GM23338 (cell line): ENCODE measurements around the gene SLC39A11. TPM values are rescaled to one million over a fixed set of nuclear protein-coding genes. Genes with fewer than 3 reads are reported as not detected.

Source experiments
- ATAC-seq: fragments of 200-7000 bp; cut with Tn5 transposase; 3 replicates; pipeline ENCODE4 v1.9.1; 2020
- DNase-seq: peaks from one replicate; pipeline ENCODE4 v3.0.0-alpha.2; 2015; ENCODE audit warnings: low spot score
- H2AFZ ChIP-seq: fragments of 200-600 bp; sonication (generic); 2 replicates; pipeline ENCODE4 v1.8.0; 2016; ENCODE audit warnings: antibody characterized with exemption, mild to moderate bottlenecking, moderate library complexity
- H3F3A ChIP-seq: fragments of 200-600 bp; sonication (generic); replicated peaks from 2 replicates; pipeline ENCODE4 v1.8.0; 2017; ENCODE audit warnings: antibody characterized with exemption, mixed run types, low read depth
- H3K27ac ChIP-seq: fragments of 200-600 bp; sonication (generic); 2 replicates; pipeline ENCODE4 v1.6.1; 2016; ENCODE audit warnings: low read depth
- H3K27me3 ChIP-seq: fragments of 200-600 bp; sonication (generic); 2 replicates; pipeline ENCODE4 v1.8.0; 2016; ENCODE audit warnings: mild to moderate bottlenecking, mixed run types, moderate library complexity; ENCODE audit not compliant: insufficient read depth
- H3K36me3 ChIP-seq: fragments of 200-600 bp; sonication (generic); 2 replicates; pipeline ENCODE4 v1.8.0; 2016; ENCODE audit warnings: mild to moderate bottlenecking; ENCODE audit not compliant: insufficient read depth
- H3K4me1 ChIP-seq: fragments of 200-600 bp; sonication (generic); 2 replicates; pipeline ENCODE4 v1.8.0; 2016; ENCODE audit warnings: mild to moderate bottlenecking, moderate library complexity; ENCODE audit not compliant: insufficient read depth
- H3K4me2 ChIP-seq: fragments of 200-600 bp; sonication (generic); 2 replicates; pipeline ENCODE4 v1.7.1; 2017; ENCODE audit warnings: mixed run types
- H3K4me3 ChIP-seq: fragments of 200-600 bp; sonication (generic); 2 replicates; pipeline ENCODE4 v1.6.1; 2016; ENCODE audit warnings: mixed run types
- H3K79me2 ChIP-seq: fragments of 200-600 bp; sonication (generic); replicated peaks from 2 replicates; pipeline ENCODE4 v1.8.0; 2017; ENCODE audit warnings: mild to moderate bottlenecking; ENCODE audit not compliant: insufficient read depth
- H3K9me2 ChIP-seq: fragments of 200-600 bp; sonication (generic); 2 replicates; pipeline ENCODE4 v1.8.0; 2017; ENCODE audit not compliant: insufficient read depth
- H4K20me1 ChIP-seq: fragments of 200-600 bp; sonication (generic); replicated peaks from 2 replicates; pipeline ENCODE4 v1.8.0; 2017; ENCODE audit warnings: mild to moderate bottlenecking; ENCODE audit not compliant: insufficient read depth
- H3K27ac Mint-ChIP-seq: 2 replicates; pipeline ENCODE4 v1.8.0; 2020; ENCODE audit warnings: inconsistent platforms, mild to moderate bottlenecking, moderate library complexity, mixed read lengths
- H3K27me3 Mint-ChIP-seq: 3 replicates; pipeline ENCODE4 v1.8.0; 2022; ENCODE audit warnings: low read depth, mild to moderate bottlenecking, moderate library complexity, mixed read lengths, inconsistent platforms; ENCODE audit not compliant: insufficient read depth, poor library complexity
- H3K36me3 Mint-ChIP-seq: 3 replicates; pipeline ENCODE4 v1.8.0; 2021; ENCODE audit warnings: low read depth, mild to moderate bottlenecking, inconsistent platforms, moderate library complexity, mixed read lengths
- H3K4me1 Mint-ChIP-seq: 3 replicates; pipeline ENCODE4 v1.8.0; 2020; ENCODE audit warnings: mild to moderate bottlenecking, inconsistent platforms, mixed read lengths
- H3K4me3 Mint-ChIP-seq: 3 replicates; pipeline ENCODE4 v1.8.0; 2021; ENCODE audit warnings: moderate library complexity, mild to moderate bottlenecking, inconsistent platforms, mixed read lengths
- H3K9me3 Mint-ChIP-seq: 3 replicates; pipeline ENCODE4 v1.8.0; 2020; ENCODE audit warnings: moderate library complexity, mild to moderate bottlenecking, inconsistent platforms, mixed read lengths
- CREB1 ChIP-seq: fragments of 250-450 bp; sonication (Bioruptor Pico); IDR thresholded peaks from 2 replicates; pipeline ENCODE4 v1.5.0; 2020; ENCODE audit warnings: low read depth, mild to moderate bottlenecking, moderate library complexity
- ETS1 ChIP-seq: IDR thresholded peaks from 2 replicates; pipeline ENCODE4 v1.6.1; 2016; ENCODE audit warnings: antibody characterized with exemption
- EZH2 ChIP-seq: fragments of 200-600 bp; sonication (generic); IDR thresholded peaks from one replicate; pipeline ENCODE4 v1.8.0; 2017; ENCODE audit warnings: antibody characterized with exemption, mild to moderate bottlenecking, low read depth; ENCODE audit not compliant: unreplicated experiment
- EZH2phosphoT487 ChIP-seq: fragments of 200-600 bp; sonication (generic); IDR thresholded peaks from one replicate; pipeline ENCODE4 v1.8.1; 2018; ENCODE audit warnings: antibody characterized with exemption; ENCODE audit not compliant: unreplicated experiment
- JUNB ChIP-seq: IDR thresholded peaks from one replicate; pipeline ENCODE4 v1.6.1; 2016; ENCODE audit warnings: antibody characterized with exemption; ENCODE audit not compliant: unreplicated experiment
- NANOG ChIP-seq: IDR thresholded peaks from 2 replicates; pipeline ENCODE4 v1.6.1; 2016; ENCODE audit warnings: antibody characterized with exemption, borderline replicate concordance
- POLR2AphosphoS5 ChIP-seq: IDR thresholded peaks from 2 replicates; pipeline ENCODE4 v1.6.1; 2016; ENCODE audit warnings: antibody characterized with exemption, low read depth
- REST ChIP-seq: IDR thresholded peaks from one replicate; pipeline ENCODE4 v1.6.1; 2018; ENCODE audit warnings: antibody characterized with exemption; ENCODE audit not compliant: unreplicated experiment
- STAT1 ChIP-seq: IDR thresholded peaks from one replicate; pipeline ENCODE4 v1.6.1; 2016; ENCODE audit warnings: antibody characterized with exemption; ENCODE audit not compliant: unreplicated experiment
- ZNF114 ChIP-seq: fragments of 250-450 bp; sonication (Bioruptor Pico); IDR thresholded peaks from 2 replicates; pipeline ENCODE4 v1.5.0; 2020; ENCODE audit warnings: mild to moderate bottlenecking, moderate library complexity
- ZNF331 ChIP-seq: fragments of 250-450 bp; sonication (Bioruptor Pico); IDR thresholded peaks from 2 replicates; pipeline ENCODE4 v1.5.0; 2020; ENCODE audit warnings: low read depth, mild to moderate bottlenecking, moderate library complexity
- ZNF462 ChIP-seq: fragments of 250-450 bp; sonication (Bioruptor Pico); IDR thresholded peaks from 2 replicates; pipeline ENCODE4 v1.5.0; 2020; ENCODE audit warnings: mild to moderate bottlenecking, moderate library complexity
- polyA plus RNA-seq: library from polyadenylated mRNA; unstranded; fragments of >200 nt; fragmentation: Nextera tagmentation; extraction: Ambion mirVana; gene quantifications from 2 replicates; pipeline ENCODE4 v1.2.1, GENCODE V29; 2016
- total RNA-seq: library from RNA; depleted of rRNA; stranded (reverse); fragments of >200 nt; shearing (Covaris generic); gene quantifications from 2 replicates; pipeline ENCODE4 v1.2.3, GENCODE V29; 2014
- TF ChIP-seq, protein P1 (sequence below), 2 experiments: fragments of 200-600 bp in 1 of 2; sonication (generic) in 1 of 2; conservative IDR thresholded peaks; 2 replicates each; pipeline versions ENCODE4 v1.5.1 to v1.6.1; 2016 to 2017; ENCODE audit warnings: antibody characterized with exemption in 2 of 2, low read depth in 2 of 2, mild to moderate bottlenecking in 2 of 2, moderate library complexity in 1 of 2

The SLC39A11 gene
- total and polyA plus RNA-seq, 2 experiments from 2014 or later: 10.8 to 18.1 TPM

- Mint-ChIP-seq H3K27ac (no peak overlapping the region), H3K27me3 (peaks cover 2% of the 10 kb centered on the region), H3K9me3 (peaks cover 5% of the 10 kb centered on the region; the same call in 2 of the 3 replicates), H3K36me3 (no peaks in the 10 kb centered on the region), H3K4me1 (no peaks in the 10 kb centered on the region; the same call in 2 of the 3 replicates), H3K4me3 (no peak overlapping the region)
- H3K9me2 ChIP-seq: no peaks in the 10 kb centered on the region
- no peaks in the 10 kb centered on the region for H3K4me1 ChIP-seq
- ATAC-seq: no peak
- H4K20me1 ChIP-seq: no peaks in the 10 kb centered on the region
- H2AFZ ChIP-seq: no peak overlapping the region
- no peak overlapping the region for H3K27ac ChIP-seq
- no peak overlapping the region for H3K4me3 ChIP-seq
- no peaks in the 10 kb centered on the region for H3K27me3 ChIP-seq
- H3K36me3 ChIP-seq: no peaks in the 10 kb centered on the region
- TF ChIP-seq ETS1 (no peak), STAT1 (no peak), ZNF114 (CRISPR knock-in tag) (no peak), JUNB (no peak), POLR2AphosphoS5 (no peak), REST (no peak), EZH2phosphoT487 (no peak), NANOG (no peak), EZH2 (no peak), CREB1 (CRISPR knock-in tag) (no peak), ZNF331 (CRISPR knock-in tag) (no peak), ZNF462 (CRISPR knock-in tag) (no peak)
- TF ChIP-seq, protein P1, sequence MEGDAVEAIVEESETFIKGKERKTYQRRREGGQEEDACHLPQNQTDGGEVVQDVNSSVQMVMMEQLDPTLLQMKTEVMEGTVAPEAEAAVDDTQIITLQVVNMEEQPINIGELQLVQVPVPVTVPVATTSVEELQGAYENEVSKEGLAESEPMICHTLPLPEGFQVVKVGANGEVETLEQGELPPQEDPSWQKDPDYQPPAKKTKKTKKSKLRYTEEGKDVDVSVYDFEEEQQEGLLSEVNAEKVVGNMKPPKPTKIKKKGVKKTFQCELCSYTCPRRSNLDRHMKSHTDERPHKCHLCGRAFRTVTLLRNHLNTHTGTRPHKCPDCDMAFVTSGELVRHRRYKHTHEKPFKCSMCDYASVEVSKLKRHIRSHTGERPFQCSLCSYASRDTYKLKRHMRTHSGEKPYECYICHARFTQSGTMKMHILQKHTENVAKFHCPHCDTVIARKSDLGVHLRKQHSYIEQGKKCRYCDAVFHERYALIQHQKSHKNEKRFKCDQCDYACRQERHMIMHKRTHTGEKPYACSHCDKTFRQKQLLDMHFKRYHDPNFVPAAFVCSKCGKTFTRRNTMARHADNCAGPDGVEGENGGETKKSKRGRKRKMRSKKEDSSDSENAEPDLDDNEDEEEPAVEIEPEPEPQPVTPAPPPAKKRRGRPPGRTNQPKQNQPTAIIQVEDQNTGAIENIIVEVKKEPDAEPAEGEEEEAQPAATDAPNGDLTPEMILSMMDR (conservative IDR thresholded peaks at IDR 0.05; ENCODE audit: low read depth in 2 of 2): no peak
- H3F3A ChIP-seq: no peaks in the 10 kb centered on the region
- H3K4me2 ChIP-seq: no peak overlapping the region
- no peak for DNase-seq
- no peaks in the 10 kb centered on the region for H3K79me2 ChIP-seq
Measured at GRCh38 chr17:73139296-73139695, 46.8 kb upstream of the SLC39A11 start.
